NCI-H1417 treated with DMSO at 0.1 percent for 48 hours (cell line): ENCODE data around the gene VSIG2.
A peak's percentile ranks its signal among the peaks of the same experiment; 100 is the strongest.

Source experiments
- DNase-seq: peaks from one replicate; lab custom pipeline; 2025; lab: John Stamatoyannopoulos, UW

The VSIG2 gene

GRCh38 chr11:124763156-124763947 is 11.3 kb upstream of the VSIG2 start:
- DNase-seq, result peak; percentile 38

GRCh38 chr11:124762624-124763155 is 10.6 kb upstream of the VSIG2 start:
- DNase-seq, result no peak

GRCh38 chr11:124762105-124762623 is 10.1 kb upstream of the VSIG2 start, which contains the start of gene ESAM:
ESAM (minus strand) TSS chr11:124762290; CDS start chr11:124762154, 136 bp downstream.
- DNase-seq, result no peak

- no peak for DNase-seq
These were observed 9.4 kb upstream of the VSIG2 start for GRCh38 chr11:124761301-124762104.

GRCh38 chr11:124760806-124761205 is 8.8 kb upstream of the VSIG2 start:
- DNase-seq, result no peak

- DNase-seq, result no peak
These were observed 8.2 kb upstream of the VSIG2 start for GRCh38 chr11:124760205-124760652.

GRCh38 chr11:124759266-124760204 is 7.5 kb upstream of the VSIG2 start:
- DNase-seq, result no peak

- DNase-seq, result no peak
These were observed 6.6 kb upstream of the VSIG2 start for GRCh38 chr11:124758355-124759265.

- DNase-seq, result no peak
These were observed 5.3 kb upstream of the VSIG2 start for GRCh38 chr11:124757320-124757719.

- no peak for DNase-seq
These were observed 4.7 kb upstream of the VSIG2 start for GRCh38 chr11:124756753-124757227.

- DNase-seq, result no peak
These were observed 4.1 kb upstream of the VSIG2 start for GRCh38 chr11:124756033-124756752.

GRCh38 chr11:124754710-124755109 is 2.7 kb upstream of the VSIG2 start:
- DNase-seq, result no peak

- no peak for DNase-seq
These were observed 2.3 kb upstream of the VSIG2 start for GRCh38 chr11:124754309-124754708.

- DNase-seq, result no peak
These were observed 1.6 kb upstream of the VSIG2 start for GRCh38 chr11:124753624-124754023.

GRCh38 chr11:124753205-124753604 is 1.1 kb upstream of the VSIG2 start:
- DNase-seq, result no peak

GRCh38 chr11:124752471-124753102 is 532 bp upstream of the VSIG2 start:
- DNase-seq, result no peak

GRCh38 chr11:124751391-124751740 is 689 bp downstream of the VSIG2 start:
- DNase-seq, result no peak

- no peak for DNase-seq
These were observed 2.1 kb downstream of the VSIG2 start for GRCh38 chr11:124749912-124750311.
